SKM-1 treated with dmso at 0.1 percent for 144 hours (cell line): ENCODE results near the gene LRP2.
A peak's percentile ranks its signal among the peaks of the same experiment; 100 is the strongest.
"Not testable (repeated sequence)": the region's sequence is repeated elsewhere in the genome, so short reads cannot be mapped to it uniquely, and the experiment has no call there.

Experiments
- DNase-seq: peaks from one replicate; lab custom pipeline; 2025; ENCODE audit not compliant: unreplicated experiment; lab: John Stamatoyannopoulos, UW

Gene LRP2

DNA sequence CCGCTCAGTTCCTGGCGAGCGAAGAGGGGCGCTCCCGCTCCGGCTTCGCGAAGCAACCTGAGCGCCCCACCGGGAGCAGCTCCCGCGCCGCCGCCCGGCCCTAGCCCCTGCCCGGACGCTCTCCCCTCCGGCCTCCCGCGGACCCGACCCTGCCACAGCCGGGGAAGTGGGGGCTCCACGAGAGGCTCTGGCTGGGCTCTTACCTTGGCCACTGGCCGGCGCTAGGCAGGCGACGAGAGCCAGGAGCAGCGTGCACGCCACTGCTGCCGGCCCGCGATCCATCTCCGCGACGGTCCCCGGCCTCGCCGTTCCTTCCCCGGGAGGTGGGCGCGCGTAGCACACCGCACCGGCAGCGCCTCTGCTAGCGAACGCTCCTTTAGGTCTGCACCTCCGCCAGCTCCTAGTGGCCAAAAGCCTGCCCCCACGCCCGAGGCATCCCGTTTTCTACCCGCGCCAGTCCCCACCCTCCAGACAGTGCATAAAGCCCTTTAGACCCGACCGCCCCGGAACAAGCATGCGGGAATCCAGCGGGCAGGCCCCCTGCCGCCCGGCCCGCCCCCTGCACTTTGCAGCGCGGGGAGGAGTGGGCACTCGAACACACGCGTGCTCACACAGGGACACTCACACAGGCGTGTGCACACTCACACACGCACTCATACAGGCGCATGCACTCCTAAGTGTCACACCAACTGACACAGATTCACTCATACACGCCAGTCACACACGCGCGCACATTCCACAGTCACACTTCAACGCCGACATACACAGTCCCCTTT lies at the start of gene LRP2:
TSS of gene LRP2 (minus strand) at position 417 of the 776 bp plus-strand sequence. CDS start at position 282, 135 bp downstream.
- peak; percentile 13 for DNase-seq

DNA sequence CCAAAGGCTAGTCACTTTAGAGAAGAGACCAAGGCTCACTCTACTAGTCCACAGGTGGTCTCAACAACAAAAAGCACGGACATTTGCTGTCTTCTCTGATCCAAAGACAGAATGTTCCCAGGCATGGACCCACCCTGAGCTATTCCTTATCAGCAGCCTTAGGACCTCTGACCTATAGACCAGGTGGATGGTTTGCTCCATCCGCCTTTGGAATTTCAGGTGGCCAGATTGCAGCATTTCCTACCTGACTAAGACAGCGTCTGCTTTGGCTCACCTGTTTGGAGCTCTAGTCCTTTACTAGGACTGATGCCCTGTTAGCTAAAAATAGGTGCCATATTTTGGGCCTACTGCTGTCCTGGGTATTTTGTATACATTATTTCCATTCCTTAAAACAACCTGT lies 44.6 kb upstream of the LRP2 start:
- DNase-seq, result no peak

DNA sequence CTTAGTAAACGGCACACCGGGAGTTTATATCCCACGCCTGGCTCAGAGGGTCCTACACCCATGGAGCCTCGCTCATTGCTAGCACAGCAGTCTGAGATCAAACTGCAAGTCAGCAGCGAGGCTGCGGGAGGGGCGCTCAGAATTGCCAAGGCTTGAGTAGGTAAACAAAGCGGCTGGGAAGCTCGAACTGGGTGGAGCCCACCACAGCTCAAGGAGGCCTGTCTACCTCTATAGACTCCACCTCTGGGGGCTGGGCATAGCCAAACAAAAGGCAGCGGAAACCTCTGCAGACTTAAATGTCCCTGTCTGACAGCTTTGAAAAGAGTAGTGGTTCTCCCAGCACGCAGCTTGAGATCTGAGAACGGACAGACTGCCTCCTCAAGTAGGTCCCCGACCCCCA lies 37.2 kb upstream of the LRP2 start:
- not testable (repeated sequence) for DNase-seq

DNA sequence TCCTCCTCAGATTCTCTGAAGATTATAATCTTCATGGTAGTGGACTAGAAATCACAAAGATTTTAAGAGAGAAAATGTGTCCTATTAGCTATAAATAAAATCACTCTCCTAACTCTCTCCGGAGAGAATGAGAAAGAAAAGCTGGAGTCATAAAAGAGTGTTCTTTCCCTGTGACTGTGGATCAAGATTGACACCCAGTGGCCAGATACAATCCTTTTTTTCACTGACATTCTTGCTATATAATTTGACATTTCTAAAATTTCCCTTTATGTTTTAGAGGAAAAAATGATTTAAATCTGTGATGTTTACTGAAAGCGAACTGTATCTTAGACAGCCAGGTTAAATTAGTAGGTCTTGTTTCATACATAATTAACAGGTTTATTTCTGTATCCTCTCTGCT lies 35.4 kb upstream of the LRP2 start:
- no peak for DNase-seq

DNA sequence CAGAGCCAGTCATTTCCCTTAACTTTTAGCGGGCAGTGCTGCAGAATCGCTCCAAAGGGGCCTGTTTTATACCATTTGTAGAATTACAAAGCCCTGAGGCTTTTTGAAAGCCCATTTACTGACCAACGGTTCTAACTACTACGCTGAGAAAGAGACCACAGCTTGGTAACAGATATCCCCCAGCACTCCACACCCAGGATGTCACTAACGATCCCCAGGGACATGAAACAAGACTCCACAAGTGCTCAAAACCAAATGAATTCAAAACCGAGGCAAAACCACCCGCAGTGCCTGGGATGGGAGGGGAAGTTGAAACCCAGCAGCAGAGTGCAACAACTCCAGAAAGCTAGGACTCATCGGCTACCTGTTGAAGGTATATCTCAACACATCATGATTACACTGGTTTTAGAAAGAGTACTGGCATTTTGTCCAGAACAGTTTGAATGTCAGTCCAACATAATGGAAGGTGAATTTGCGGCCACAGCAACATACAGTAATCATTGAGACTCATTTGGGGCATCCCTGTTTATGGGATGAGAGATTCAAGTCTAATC lies 33.6 kb upstream of the LRP2 start:
- no peak for DNase-seq

DNA sequence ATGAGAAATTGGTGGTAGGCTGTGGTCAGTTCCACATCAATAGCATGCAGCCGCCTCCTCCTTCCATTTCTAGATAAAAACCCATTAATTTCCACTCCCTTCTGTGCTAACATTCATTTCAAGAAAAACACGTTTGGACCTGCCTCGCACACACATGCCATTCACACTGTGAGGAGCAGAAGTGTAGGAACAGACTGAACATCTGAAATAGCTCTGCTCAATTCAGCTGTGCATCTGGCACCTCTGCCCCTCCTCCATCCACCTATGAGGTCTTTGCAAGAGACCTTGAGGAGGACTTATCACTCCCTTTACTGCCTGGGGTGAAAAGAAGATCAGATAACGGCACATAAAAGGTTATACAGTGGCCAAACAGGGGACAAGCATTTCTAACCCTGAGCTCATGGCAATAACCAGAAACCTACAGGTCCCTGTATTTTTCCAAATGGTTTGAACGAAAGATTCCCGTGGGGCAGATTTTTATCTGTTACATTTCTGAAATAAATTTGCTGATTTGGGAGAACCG lies 30.8 kb upstream of the LRP2 start:
- no peak for DNase-seq

DNA sequence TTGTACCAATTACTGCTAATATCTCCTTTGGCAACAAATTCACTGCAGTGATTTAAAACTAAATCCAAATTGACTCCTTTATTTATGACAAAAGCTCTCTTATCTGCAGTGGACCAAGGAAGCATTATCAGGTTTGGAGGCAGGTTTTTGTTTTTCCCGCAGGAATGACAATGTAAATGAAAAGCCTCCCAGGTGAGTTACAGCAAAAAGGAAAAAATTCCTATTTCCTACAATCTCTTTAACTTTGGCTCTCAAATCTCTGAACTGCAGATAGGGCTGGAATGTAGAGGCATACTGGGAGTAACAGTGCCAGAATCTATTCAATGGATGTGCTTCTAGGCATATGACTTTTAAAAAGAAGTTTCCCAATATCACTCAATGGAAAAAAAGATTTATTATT lies 28.9 kb upstream of the LRP2 start:
- no peak for DNase-seq

DNA sequence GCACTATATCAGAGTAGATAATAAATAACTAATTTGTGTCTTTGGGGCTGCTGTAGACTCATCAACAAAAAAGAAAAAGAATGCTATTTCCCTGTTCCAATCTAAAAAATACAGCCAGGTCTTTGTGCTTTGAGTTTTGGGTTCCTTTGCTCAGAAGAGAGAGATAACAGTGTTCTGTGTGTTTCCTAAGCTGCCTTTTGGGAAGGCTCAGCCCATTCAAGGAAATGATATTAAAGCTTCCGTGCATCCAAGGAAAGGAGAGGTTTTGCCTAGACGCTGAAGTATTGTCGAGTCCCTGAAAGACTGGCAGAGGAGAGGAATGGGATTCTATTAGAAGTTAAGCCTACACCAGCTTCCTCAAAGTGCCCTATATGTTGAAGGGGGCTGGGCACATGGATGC lies 25.8 kb upstream of the LRP2 start:
- no peak for DNase-seq

DNA sequence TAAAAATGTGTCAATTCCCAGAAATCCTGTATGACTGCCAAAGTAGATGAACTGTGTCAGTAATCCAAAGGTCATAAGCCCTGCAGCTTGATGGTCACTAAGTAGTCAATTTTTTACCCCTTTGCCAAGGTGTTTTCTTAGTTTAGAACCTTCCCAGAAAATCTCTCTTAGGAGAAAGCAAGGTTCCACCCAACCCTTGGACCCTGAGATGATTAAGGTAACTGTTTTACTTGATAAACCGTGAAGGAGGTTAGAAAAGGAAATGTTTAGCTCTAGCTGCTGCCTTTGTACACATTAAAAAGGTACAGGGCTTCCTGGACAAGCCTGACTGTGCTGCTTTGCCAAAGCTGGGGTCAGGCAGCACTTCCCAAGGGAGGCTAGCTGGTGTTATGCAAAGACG lies 24.4 kb upstream of the LRP2 start:
- DNase-seq, result no peak

DNA sequence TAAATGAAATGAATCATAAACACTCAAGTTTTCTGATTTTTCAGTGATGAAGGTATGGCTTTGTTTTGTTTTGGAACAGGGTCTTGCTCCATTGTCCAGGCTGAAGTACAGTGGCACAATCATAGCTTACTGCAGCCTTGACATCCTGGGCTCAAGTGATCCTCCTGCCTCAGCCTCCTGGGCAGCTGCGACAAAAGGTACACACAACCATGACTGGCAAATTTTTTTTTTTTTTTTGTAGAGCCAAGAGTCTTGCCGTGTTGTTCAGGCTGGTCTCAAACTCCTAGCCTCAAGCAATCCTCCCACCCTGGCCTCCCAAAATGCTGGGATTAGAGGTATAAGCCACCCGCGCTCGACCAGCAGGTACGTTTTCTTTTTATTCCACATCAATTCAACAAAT lies 22.5 kb upstream of the LRP2 start:
- no peak for DNase-seq

DNA sequence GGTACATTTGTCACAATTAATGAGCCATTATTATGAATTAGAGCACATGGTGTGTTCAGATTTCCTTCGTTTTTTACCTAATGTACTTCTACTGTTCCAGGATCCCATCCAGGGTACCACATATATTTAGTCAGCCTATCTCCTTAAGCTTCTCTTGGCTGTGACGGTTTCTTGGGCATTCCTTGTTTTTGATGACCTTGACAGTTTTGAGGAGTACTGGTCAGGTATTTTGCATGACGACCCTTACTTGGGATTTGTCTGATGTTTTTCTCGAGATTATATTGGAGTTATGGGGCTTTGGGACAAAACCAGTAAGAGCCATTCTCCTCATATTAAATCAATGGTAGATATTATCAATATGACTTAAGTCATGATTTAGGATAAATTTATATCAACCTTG lies 10.2 kb upstream of the LRP2 start:
- no peak for DNase-seq

DNA sequence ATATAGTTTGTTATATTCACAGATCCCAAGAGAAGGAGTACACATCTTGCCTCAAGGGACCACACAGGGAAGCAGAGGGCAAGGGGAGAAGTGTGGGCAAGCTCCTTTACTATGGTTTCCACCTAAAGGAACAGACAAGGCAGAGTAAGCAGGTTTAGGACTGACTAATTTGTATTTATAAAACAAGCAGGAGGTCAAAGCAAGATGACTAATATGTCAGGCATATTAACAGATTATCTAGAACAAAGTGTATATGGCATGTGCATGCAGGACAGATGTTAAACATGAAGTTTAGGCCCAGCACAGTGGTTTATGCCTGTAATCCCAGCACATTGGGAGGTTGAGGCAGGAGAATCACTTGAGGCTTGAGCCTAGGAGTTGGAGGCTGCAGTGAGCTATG lies 3.7 kb upstream of the LRP2 start:
- no peak for DNase-seq

DNA sequence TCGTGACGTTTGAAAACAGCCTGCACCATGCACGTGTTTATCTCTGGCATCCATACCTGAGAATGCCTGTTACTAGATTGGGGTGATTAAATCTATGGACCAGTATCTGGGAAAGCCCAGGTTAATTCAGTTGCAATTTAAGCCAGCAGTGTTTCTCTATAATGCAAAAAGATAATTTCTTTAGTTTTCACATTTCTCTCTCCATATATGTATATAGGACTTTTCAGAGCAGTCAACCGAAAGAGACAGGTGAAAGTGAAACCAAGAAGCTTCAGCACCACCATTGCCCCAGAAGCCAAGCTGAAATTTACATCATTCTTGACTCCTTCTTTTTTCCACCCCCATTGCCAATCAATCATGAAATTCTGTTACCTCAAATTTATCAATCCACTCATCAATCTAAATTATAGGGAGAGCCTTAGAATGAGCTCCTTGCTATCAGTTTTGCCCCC lies 2.7 kb upstream of the LRP2 start:
- no peak for DNase-seq

DNA sequence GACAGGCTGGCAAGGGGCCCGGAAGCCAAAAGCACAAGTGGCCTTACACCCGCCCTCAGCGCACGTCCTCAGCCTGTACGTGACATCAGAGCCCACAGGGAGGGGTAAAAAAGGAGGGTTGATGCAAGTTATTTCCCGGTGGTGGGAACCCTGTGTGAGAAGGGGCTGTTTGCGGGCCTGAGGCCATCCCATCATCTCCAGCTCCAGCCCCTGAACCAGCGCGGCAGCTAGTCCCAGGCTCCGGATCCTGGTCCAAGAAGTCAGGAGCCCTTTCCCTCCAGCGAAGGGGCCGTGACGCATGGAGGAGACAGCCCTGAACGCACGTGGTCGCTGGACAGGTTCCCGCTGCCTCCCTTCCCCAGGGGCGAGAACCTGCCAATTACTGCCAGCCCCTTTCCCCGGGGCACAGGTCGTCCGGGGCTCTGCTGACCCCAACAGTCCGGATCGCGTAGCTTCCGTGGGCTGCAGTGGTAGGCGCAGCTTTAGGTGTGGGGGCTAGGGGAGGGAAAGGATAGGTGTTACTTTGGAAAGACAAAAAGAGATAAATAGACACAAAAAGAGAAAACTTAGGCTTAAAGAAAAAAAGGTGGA lies 1.3 kb upstream of the LRP2 start:
- DNase-seq, result peak; percentile 31

DNA sequence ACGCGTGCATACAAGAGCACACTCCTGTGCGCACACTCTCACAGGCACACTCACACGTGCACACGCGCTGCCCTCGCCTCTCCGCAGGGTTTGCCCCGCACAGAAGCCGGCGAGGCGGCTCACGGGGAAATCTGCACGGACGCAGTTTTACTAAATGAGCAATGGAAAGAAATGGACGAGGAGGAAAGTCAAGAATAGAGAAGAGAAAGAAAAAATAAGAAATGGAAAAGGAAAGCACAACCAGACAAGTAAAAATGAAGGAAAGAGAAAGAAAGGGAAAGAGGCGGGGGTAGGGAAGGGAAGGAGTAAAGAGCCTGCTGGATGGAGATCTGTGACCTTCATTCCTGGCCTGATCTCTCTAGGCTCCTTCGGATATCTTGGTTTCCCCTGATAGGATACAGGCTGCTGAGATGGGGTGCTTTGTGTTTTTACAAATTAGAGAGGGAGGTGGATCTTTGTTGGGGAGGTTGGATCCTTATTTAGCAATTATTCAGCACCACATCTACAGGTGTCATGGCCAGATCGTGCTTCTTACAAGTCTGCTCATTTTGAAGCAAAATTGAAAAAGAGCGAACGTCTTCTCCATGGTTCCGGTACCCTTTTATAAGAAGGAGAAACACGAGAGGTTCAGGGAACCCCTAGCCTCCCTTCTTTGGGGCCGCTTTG lies 693 bp upstream of the LRP2 start:
- no peak for DNase-seq

DNA sequence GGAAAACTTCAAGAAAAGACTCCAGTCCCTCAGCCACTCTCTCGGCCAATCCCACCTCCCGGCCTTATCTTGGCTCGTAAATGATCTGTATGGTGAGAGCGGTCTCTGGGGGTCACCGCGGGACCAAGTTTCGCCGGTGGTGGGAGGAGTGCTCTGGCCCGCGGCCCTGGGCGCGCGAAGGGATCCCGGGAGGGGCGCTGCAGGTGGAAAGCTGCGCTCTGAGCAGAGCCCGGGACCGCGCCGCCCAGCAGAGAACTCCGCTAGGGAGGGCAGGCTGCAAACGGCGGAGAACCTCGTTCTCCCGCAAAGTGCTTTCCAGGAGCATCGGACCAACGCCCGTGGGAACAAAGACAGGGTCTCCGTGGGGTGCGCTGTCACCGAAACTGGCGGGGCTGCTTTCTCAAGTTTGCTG lies 622 bp downstream of the LRP2 start:
- no peak for DNase-seq

DNA sequence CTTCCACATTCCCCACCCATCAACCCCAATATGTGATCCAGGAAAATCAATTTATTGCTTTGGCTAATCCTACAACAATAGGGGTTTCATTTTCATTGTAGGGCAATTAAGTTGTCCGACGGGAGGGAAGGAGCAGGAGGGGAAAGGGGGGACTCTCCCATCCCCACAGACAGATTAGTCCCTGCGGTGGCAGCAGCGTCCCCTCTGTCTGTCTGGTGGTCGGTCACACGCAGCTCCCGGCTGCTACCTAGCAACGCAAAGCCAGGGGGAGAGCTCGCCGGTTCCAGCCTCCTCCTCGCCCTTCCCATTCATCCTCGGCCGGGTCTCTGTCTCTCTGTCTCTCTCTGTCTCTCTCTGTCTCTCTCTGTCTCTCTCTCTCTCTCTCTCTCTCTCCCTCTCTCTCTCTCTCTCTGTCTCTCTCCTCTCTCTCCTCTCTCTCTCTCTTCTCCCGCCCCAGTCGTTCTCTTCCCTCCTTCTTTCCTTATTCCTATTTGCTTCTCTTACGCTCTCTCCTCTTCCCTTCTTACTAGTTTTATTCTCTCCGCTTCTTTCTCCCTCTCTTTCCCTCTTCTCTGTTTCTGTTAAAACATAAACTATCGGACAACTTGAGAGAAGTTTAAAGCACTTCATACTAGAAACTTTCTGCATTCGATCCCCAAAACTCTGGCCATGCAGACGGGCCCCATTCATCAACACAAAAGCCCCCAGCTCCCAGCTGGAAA lies 1.2 kb downstream of the LRP2 start:
- no peak for DNase-seq

DNA sequence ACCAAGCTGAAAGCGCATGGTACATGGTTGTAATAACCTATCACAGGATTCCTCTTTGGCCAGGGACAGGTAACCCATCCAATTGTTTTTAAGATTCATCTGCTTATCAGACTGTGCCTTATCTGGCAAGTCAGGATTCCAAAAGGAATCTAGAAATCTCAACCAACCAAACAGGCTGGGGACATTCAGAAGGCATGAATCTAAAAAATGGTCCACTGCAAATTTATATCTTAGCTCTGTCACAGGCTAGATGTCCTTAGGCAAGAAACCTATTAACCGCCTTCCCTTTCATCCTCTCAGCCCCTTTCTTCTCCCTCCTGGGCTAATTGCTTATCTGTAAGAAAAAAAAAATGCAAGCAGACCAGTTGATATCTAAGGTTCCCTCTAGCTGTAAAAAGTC lies 4.3 kb downstream of the LRP2 start:
- no peak for DNase-seq

DNA sequence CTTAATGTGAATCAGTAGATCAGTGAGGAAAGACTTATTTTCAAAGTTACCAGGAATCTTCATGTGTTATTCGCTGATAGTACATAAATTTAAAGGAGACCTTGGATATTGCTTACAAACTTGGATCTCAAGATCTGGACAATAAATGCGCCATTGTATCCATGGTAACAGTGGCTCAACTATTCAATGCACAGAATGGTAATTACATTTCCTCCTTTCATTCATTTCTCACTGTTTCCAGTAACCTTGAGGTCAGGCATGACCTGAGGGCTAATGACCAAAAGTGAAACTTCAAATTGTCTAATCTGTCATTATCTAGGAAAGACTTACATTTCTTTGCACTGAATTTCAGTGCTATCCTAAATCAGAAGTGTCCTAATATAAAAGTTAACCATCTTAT lies 8.1 kb downstream of the LRP2 start:
- no peak for DNase-seq

DNA sequence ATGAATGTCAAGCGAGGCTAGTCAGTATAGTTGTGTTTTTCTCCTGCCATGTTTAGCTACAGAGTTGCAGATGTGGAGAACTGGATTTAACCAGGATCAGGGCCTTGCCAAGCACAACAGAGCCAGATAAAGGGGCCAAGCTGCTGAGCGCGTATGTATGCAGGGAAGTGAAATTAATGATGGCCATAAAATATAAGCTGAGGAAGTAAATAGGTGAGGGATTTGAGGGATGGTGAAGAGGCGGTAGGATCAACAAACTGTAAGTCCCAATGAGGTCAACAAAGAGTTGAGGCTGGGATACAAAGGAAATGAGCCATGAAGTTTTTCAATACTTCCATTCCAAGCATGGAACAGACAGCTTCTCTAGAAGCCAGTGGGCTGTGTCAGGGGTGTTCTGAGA lies 10.6 kb downstream of the LRP2 start:
- DNase-seq, result no peak

DNA sequence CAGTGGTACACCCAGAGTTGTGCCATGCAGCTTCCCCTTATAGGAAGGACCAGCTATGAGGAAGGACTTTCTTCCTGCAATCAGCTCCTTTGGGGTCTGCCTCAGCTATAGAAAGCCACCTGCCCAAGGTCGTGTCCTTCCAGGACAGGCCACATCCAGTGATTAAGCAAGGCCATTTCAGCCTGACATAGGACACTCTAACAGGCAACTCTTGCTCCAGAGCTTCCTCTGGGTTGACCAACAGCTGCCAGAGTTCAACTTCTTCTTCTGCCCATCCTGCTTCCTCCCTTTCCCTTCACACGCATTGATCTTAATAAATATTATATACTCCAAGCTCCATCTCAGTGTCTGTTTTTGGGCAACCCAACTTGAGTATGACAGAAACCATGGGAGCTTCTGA lies 12.8 kb downstream of the LRP2 start:
- DNase-seq, result peak; percentile 71
